IMR-90 (cell line): ENCODE measurements around the gene PRKCH.

Experiments used
- CEBPB ChIP-seq: IDR thresholded peaks from 2 replicates; pipeline ENCODE4 v1.6.1; 2012; ENCODE audit warnings: low read depth, low read length, improper control_type of control experiment
- MAZ ChIP-seq: IDR thresholded peaks from 2 replicates; pipeline ENCODE4 v1.6.1; 2012; ENCODE audit warnings: low read depth, mild to moderate bottlenecking, low read length, improper control_type of control experiment, moderate library complexity, borderline replicate concordance
- NFE2L2 ChIP-seq: fragments of 150-350 bp; IDR thresholded peaks from 2 replicates; pipeline ENCODE4 v1.6.1; 2016; ENCODE audit warnings: low read depth, mild to moderate bottlenecking, low read length
- POLR2A ChIP-seq: IDR thresholded peaks from 2 replicates; pipeline ENCODE4 v1.6.1; 2012; ENCODE audit warnings: mild to moderate bottlenecking, low read depth, low read length
- RFX5 ChIP-seq: IDR thresholded peaks from 2 replicates; pipeline ENCODE4 v1.8.0; 2012; ENCODE audit warnings: low read depth, mild to moderate bottlenecking, low read length, moderate library complexity
- TF ChIP-seq, protein P1 (sequence below): fragments of 150-350 bp; IDR thresholded peaks from 2 replicates; pipeline ENCODE4 v1.6.1; 2016; ENCODE audit warnings: low read depth, mild to moderate bottlenecking, low read length, moderate library complexity, borderline replicate concordance
- TF ChIP-seq, protein P2 (sequence below): conservative IDR thresholded peaks from 2 replicates; pipeline ENCODE4 v1.5.1; 2012; ENCODE audit warnings: mild to moderate bottlenecking, low read depth, low read length, improper control_type of control experiment

DNA sequence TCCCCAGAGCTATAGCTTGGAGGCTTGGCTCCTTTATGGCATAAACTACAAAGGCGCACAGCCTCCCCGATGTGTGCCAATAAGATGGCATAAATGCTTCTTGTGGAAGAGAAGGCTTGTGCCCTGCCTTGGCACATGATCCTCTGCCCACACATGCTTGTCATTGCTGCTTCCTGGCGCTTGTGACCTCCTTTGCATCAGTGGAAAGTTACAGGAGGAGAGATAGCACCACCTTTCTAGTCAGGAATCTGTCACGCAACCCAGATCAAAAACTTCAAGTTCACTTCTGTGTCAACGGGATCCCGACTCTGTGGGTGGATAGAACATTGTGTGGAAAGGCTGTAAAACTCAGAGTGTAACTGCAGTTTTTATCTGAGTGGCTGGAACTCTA, 190.2 kb downstream of the PRKCH start:
- TF ChIP-seq NFE2L2 (no peak), POLR2A (no peak), CEBPB (no peak), MAZ (no peak), RFX5 (no peak)
- TF ChIP-seq, protein P1, sequence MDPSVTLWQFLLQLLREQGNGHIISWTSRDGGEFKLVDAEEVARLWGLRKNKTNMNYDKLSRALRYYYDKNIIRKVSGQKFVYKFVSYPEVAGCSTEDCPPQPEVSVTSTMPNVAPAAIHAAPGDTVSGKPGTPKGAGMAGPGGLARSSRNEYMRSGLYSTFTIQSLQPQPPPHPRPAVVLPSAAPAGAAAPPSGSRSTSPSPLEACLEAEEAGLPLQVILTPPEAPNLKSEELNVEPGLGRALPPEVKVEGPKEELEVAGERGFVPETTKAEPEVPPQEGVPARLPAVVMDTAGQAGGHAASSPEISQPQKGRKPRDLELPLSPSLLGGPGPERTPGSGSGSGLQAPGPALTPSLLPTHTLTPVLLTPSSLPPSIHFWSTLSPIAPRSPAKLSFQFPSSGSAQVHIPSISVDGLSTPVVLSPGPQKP = no peak
- TF ChIP-seq, protein P2, sequence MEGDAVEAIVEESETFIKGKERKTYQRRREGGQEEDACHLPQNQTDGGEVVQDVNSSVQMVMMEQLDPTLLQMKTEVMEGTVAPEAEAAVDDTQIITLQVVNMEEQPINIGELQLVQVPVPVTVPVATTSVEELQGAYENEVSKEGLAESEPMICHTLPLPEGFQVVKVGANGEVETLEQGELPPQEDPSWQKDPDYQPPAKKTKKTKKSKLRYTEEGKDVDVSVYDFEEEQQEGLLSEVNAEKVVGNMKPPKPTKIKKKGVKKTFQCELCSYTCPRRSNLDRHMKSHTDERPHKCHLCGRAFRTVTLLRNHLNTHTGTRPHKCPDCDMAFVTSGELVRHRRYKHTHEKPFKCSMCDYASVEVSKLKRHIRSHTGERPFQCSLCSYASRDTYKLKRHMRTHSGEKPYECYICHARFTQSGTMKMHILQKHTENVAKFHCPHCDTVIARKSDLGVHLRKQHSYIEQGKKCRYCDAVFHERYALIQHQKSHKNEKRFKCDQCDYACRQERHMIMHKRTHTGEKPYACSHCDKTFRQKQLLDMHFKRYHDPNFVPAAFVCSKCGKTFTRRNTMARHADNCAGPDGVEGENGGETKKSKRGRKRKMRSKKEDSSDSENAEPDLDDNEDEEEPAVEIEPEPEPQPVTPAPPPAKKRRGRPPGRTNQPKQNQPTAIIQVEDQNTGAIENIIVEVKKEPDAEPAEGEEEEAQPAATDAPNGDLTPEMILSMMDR = no peak
